Spleen (tissue), 11 donors: ENCODE data around the gene TTC22. TPM values are rescaled to one million over a fixed set of nuclear protein-coding genes. Genes with fewer than 3 reads are reported as not detected.
"Not testable (repeated sequence)": the region's sequence is repeated elsewhere in the genome, so short reads cannot be mapped to it uniquely, and the experiment has no call there.

Experiments
- DNase-seq: peaks from one replicate; pipeline ENCODE4 v3.0.0-alpha.2; 2020
- H3K27ac ChIP-seq, 8 donors: fragments of 200-600 bp; sonication (generic) in 7 of 8; 1 replicate in 4 of 8; 2 replicates in 4 of 8; pipeline versions ENCODE4 v1.5.0 to v1.8.0; 2016 to 2021; ENCODE audit warnings: inconsistent platforms in 4 of 8, mild to moderate bottlenecking in 4 of 8, moderate library complexity in 1 of 8
- H3K27me3 ChIP-seq, 7 donors: fragments of 200-600 bp; sonication (generic) in 6 of 7; replicated peaks in 1 of 7; 1 replicate in 4 of 7; 2 replicates in 3 of 7; pipeline versions ENCODE4 v1.5.0 to v1.8.0; 2016 to 2021; ENCODE audit warnings: inconsistent platforms in 3 of 7, mild to moderate bottlenecking in 1 of 7
- H3K36me3 ChIP-seq, 6 donors: fragments of 200-600 bp; sonication (generic) in 5 of 6; 1 replicate in 4 of 6; 2 replicates in 2 of 6; pipeline versions ENCODE4 v1.5.0 to v1.8.0; 2016 to 2021; ENCODE audit warnings: inconsistent platforms in 2 of 6
- H3K4me1 ChIP-seq, 6 donors: fragments of 200-600 bp; sonication (generic) in 5 of 6; 1 replicate in 3 of 6; 2 replicates in 3 of 6; pipeline versions ENCODE4 v1.5.0 to v1.8.0; 2016 to 2021; ENCODE audit warnings: inconsistent platforms in 3 of 6
- H3K4me3 ChIP-seq, 8 donors: fragments of 200-600 bp; sonication (generic) in 7 of 8; 1 replicate in 4 of 8; 2 replicates in 4 of 8; pipeline versions ENCODE4 v1.5.0 to v1.8.0; 2016 to 2021; ENCODE audit warnings: inconsistent platforms in 4 of 8, mild to moderate bottlenecking in 4 of 8, moderate library complexity in 2 of 8
- H3K9me3 ChIP-seq, 8 donors: fragments of 200-600 bp; sonication (generic) in 7 of 8; 1 replicate in 4 of 8; 2 replicates in 4 of 8; pipeline versions ENCODE4 v1.5.0 to v1.8.0; 2016 to 2021; ENCODE audit warnings: inconsistent platforms in 4 of 8
- CTCF ChIP-seq, 11 experiments: fragments of 200-600 bp in 7 of 11; fragments of 450-650 bp in 4 of 11; sonication (generic) in 4 of 11; IDR thresholded peaks in 8 of 11; conservative IDR thresholded peaks in 3 of 11; 1 replicate in 7 of 11; 2 replicates in 4 of 11; pipeline versions ENCODE4 v1.4.0 to v1.8.0; 2016 to 2021; ENCODE audit warnings: antibody characterized with exemption in 11 of 11, inconsistent platforms in 4 of 11, mild to moderate bottlenecking in 1 of 11
- POLR2A ChIP-seq, 3 donors: fragments of 450-650 bp; IDR thresholded peaks; one replicate each; pipeline ENCODE4 v1.5.1; 2017; ENCODE audit warnings: antibody characterized with exemption in 3 of 3, mild to moderate bottlenecking in 1 of 3
- POLR2AphosphoS5 ChIP-seq, 3 donors: sonication (generic); formaldehyde crosslinking; IDR thresholded peaks; one replicate each; pipeline ENCODE4 v1.5.1; 2017; ENCODE audit warnings: antibody characterized with exemption in 3 of 3
- WGBS, 5 donors: extraction: QIAGEN DNeasy Blood & Tissue Kit in 3 of 5; methylation state at CpG; one replicate each; pipeline versions ENCODE4 v1.1.5 to v1.1.7; 2013 to 2018; 5-methylcytosine and 5-hydroxymethylcytosine counted together
- intact Hi-C: fragments of 100-400 bp; cut with DNase I; formaldehyde crosslinking; loops from one replicate; pipeline ENCODE4 v1.15.0; 2023; ENCODE audit warnings: low total_unique reads
- polyA plus RNA-seq, 3 donors: library from polyadenylated mRNA; stranded (reverse); fragments of 200-250 nt; gene quantifications; one replicate each; pipeline ENCODE4 v1.2.1, GENCODE V29; 2013
- total RNA-seq, 7 donors: library from RNA; depleted of rRNA in 3 of 7; stranded (reverse); fragments of >200 nt in 3 of 7; fragmentation: NEBNext Ultra II Directional in 4 of 7; extraction: Animal tissue kit (Norgen Biotek cat#: 25700) in 4 of 7; gene quantifications; one replicate each; pipeline versions ENCODE4 v1.1.0 to v1.2.1, GENCODE V29; 2016 to 2021
- donor health status: healthy with polysubstance abuse.
- donor health status: DM: no; HTN: no; CAD: no; lungs with moderate emphysema.
- donor health status: DM: no; HTN: no; CAD: no.
- donor health status: Bipolar disorder and iron deficiency.
- donor health status: healthy.
- donor health status: DM: no; HTN: no; CAD: no.
- donor health status: DM: yes; HTN: yes; CAD: no.

TTC22 gene
- total and polyA plus RNA-seq, 10 donors, result 0.73 to 6.4 (median 3.5) TPM

DNA sequence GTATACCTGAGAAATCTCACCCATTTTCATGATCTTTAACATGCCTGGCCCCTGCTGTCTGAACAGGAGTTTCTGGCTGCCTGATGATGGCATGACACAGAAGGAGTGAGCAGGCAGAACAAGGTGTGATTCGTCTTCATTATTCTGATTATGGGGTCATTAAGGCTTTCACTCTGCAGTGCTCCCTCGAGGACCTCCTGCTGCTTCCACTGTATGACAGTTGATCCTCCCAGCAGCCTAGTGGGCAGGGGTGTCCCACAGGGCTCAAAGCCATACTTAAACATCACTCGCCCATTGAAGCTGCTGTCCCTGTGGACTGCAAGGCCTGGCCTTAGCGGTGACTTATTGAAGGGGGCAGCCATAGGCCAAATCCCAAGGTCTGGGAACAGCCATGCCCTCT, 24.1 kb downstream of the TTC22 start:
- no peak for TF ChIP-seq POLR2A (IDR thresholded peaks at IDR 0.05)
- TF ChIP-seq CTCF (IDR thresholded peaks at IDR 0.05 in 8 of 11, conservative IDR thresholded peaks at IDR 0.05 in 3 of 11), result no peak
- no peak for TF ChIP-seq POLR2AphosphoS5 (IDR thresholded peaks at IDR 0.05)
- H3K4me1 ChIP-seq, result peaks cover 0 to 10% (median 0%) of the 10 kb centered on the region in 6 donors
- H3K36me3 ChIP-seq, result peaks cover 0 to 23% (median 0%) of the 10 kb centered on the region in 6 donors
- H3K9me3 ChIP-seq, result no peaks in the 10 kb centered on the region
- no peak overlapping the region for H3K27ac ChIP-seq
- WGBS, 5 donors, result 74 to 88% (median 78%) methylated on average over 3 to 4 of the region's 4 CpGs
- DNase-seq, result no peak
- intact Hi-C loops, result no loop called here
- no peak overlapping the region for H3K4me3 ChIP-seq
- H3K27me3 ChIP-seq, result peaks cover 0 to 16% (median 5%) of the 10 kb centered on the region in 7 donors

DNA sequence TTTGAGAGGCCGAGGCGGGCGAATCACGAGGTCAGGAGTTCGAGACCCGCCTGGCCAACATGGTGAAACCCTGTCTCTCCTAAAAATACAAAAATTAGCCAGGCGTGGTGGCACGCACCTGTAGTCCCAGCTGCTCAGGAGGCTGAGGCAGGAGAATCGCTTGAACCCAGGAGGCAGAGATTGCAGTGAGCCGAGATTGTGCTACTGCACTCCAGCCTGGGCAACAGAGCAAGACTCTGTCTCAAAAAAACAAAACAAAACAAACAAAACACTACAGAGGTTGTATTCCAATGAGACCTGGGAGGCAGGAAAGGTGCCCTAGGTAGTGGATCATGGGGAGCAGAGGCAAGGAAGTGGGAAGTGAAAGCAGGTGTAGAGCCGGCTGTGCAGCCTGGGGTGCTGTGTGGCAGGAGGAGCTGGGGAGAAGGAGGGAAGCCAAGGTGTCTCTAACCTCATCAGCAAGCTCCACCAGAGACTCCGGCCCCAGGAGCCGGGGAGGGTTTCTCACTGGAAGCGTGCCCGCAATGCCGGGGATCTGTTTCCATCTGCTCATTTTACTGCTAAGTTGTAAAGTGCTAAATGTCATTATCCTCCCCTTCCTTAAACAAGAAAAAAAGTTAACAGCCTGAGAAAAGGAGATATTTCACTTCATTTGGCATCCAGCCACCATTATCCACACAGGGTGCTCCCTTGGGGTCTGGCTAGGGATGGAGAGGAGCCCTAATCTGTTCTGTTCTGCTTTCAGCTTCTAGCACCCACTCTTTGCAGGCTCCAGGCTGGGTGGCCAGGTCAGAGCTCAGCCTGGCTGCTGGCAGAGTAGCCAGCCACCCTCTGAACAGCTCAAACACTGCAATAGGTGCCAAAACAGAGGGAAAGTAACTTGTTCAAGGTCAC, 25.0 kb downstream of the TTC22 start:
- H3K9me3 ChIP-seq, H3K27me3 ChIP-seq, DNase-seq, intact Hi-C loops, H3K4me3 ChIP-seq, H3K27ac ChIP-seq, H3K4me1 ChIP-seq: not testable (repeated sequence)
- WGBS, 5 donors, result 85 to 93% (median 85%) methylated on average over 16 of the region's 16 CpGs
- peaks cover 0 to 14% (median 0%) of the 10 kb centered on the region in 6 donors for H3K36me3 ChIP-seq

DNA sequence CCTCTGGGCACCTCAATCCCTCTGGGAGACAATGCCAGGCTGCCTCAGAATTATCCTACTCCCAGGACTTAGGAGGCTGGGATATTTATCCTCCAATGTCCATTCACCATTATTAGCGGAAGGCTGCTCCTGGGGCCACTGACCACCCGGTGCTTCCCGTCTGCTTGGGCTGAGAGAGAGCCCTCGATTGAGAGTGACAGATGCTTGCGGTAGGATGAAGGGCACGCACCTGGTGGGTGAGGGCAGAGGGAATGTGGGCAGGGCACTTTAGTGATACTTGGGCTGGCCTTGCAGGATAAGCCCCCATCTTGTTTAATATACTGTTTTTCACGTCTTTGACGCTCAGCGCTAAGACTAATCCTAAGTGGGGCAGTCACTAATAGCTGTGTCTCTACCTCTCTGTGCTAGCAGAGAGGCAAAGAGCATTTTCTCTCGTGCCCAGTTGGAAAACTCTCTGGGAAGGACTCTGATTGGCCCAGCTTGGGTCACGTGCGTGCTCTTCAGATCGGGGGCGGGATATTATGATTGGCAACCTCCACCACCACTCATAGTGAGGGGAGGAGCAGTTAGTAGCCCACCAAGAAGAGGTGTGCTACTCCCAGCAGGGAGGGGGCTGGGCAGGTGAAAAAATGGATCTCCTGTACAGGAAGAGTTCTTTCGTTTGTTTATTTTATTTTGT, 26.2 kb downstream of the TTC22 start:
- H3K4me1 ChIP-seq, result no peaks in the 10 kb centered on the region
- no peaks in the 10 kb centered on the region for H3K27me3 ChIP-seq
- intact Hi-C loops, result no loop called here
- no peak overlapping the region for H3K27ac ChIP-seq
- WGBS, 5 donors, result 65 to 80% (median 75%) methylated on average over 14 to 15 of the region's 15 CpGs
- no peaks in the 10 kb centered on the region for H3K9me3 ChIP-seq
- peaks cover 0 to 8% (median 0%) of the 10 kb centered on the region in 6 donors for H3K36me3 ChIP-seq
- no peak overlapping the region for H3K4me3 ChIP-seq
- no peak for TF ChIP-seq POLR2AphosphoS5 (IDR thresholded peaks at IDR 0.05)
- no peak for TF ChIP-seq CTCF (IDR thresholded peaks at IDR 0.05 in 8 of 11, conservative IDR thresholded peaks at IDR 0.05 in 3 of 11)
- DNase-seq, result no peak

- Histone ChIP-seq H3K27ac (no peak overlapping the region), H3K27me3 (no peaks in the 10 kb centered on the region), H3K4me3 (no peak overlapping the region), H3K4me1 (no peaks in the 10 kb centered on the region), H3K9me3 (no peaks in the 10 kb centered on the region), H3K36me3 (peaks cover 0 to 1% (median 0%) of the 10 kb centered on the region in 6 donors)
- DNase-seq, result no peak
- intact Hi-C loops, result no loop called here
- no peak for TF ChIP-seq CTCF (IDR thresholded peaks at IDR 0.05 in 8 of 11, conservative IDR thresholded peaks at IDR 0.05 in 3 of 11)
- no peak for TF ChIP-seq POLR2A (IDR thresholded peaks at IDR 0.05)
- TF ChIP-seq POLR2AphosphoS5 (IDR thresholded peaks at IDR 0.05), result no peak
- 78 to 98% (median 85%) methylated on average over 2 of the region's 2 CpGs for WGBS, 5 donors
These were observed 28.2 kb downstream of the TTC22 start for GRCh38 chr1:54772951-54773350.
